ENCODE results near the gene F2RL3. TPM values are rescaled to one million over a fixed set of nuclear protein-coding genes. Genes with fewer than 3 reads are reported as not detected.

The F2RL3 gene
- total and polyA plus RNA-seq, 9 of the 15 experiments (the other 6 are each of a cell fraction or from before 2014, with no cell fraction given) = 1.4 to 27.6 (median 11.9) TPM

DNA sequence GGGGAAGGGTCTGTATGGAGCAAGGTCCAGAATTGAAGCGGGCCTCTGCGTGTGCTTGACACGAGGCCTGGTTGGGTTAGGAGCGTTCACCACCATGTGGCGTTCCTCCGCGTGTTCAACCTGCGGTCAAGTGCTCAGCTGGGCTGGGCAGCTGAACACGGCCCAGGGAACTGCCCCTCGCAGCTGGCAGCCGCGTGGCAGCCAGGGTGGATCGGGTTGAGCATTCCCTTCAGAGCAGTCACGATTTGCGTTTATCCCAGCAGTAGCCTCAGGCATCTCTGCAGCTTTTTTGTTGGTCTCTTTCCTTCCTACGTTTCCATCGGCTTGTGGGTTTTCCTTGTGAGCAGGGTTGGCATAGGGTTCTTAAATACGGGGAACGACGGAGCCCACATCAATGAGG is 28.7 kb upstream of the F2RL3 start (continued):
- TF ChIP-seq, protein P1, sequence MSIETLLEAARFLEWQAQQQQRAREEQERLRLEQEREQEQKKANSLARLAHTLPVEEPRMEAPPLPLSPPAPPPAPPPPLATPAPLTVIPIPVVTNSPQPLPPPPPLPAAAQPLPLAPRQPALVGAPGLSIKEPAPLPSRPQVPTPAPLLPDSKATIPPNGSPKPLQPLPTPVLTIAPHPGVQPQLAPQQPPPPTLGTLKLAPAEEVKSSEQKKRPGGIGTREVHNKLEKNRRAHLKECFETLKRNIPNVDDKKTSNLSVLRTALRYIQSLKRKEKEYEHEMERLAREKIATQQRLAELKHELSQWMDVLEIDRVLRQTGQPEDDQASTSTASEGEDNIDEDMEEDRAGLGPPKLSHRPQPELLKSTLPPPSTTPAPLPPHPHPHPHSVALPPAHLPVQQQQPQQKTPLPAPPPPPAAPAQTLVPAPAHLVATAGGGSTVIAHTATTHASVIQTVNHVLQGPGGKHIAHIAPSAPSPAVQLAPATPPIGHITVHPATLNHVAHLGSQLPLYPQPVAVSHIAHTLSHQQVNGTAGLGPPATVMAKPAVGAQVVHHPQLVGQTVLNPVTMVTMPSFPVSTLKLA (conservative IDR thresholded peaks at IDR 0.05) = no peak
- TF ChIP-seq ZNF644 (tag; IDR thresholded peaks at IDR 0.05; ENCODE audit: low read depth) (no peak), ZNF121 (CRISPR knock-in tag; conservative IDR thresholded peaks at IDR 0.05) (no peak), MCM2 (IDR thresholded peaks at IDR 0.05; ENCODE audit: low read depth) (no peak), MTA3 (IDR thresholded peaks at IDR 0.05; ENCODE audit: borderline replicate concordance) (no peak), JUN (IDR thresholded peaks at IDR 0.05; ENCODE audit: borderline replicate concordance, low read depth, low read length) (no peak), JUN (CRISPR knock-in tag; IDR thresholded peaks at IDR 0.05; ENCODE audit: borderline replicate concordance) (no peak), POLR3G (IDR thresholded peaks at IDR 0.05; ENCODE audit: extremely low read depth, insufficient read length, insufficient replicate concordance) (no peak), ZBTB8A (IDR thresholded peaks at IDR 0.05; ENCODE audit: partially characterized antibody) (no peak)
- TF ChIP-seq, protein P2, sequence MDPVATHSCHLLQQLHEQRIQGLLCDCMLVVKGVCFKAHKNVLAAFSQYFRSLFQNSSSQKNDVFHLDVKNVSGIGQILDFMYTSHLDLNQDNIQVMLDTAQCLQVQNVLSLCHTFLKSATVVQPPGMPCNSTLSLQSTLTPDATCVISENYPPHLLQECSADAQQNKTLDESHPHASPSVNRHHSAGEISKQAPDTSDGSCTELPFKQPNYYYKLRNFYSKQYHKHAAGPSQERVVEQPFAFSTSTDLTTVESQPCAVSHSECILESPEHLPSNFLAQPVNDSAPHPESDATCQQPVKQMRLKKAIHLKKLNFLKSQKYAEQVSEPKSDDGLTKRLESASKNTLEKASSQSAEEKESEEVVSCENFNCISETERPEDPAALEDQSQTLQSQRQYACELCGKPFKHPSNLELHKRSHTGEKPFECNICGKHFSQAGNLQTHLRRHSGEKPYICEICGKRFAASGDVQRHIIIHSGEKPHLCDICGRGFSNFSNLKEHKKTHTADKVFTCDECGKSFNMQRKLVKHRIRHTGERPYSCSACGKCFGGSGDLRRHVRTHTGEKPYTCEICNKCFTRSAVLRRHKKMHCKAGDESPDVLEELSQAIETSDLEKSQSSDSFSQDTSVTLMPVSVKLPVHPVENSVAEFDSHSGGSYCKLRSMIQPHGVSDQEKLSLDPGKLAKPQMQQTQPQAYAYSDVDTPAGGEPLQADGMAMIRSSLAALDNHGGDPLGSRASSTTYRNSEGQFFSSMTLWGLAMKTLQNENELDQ (CRISPR knock-in tag; IDR thresholded peaks at IDR 0.05; ENCODE audit: borderline replicate concordance) = no peak
- TF ChIP-seq, protein P3, sequence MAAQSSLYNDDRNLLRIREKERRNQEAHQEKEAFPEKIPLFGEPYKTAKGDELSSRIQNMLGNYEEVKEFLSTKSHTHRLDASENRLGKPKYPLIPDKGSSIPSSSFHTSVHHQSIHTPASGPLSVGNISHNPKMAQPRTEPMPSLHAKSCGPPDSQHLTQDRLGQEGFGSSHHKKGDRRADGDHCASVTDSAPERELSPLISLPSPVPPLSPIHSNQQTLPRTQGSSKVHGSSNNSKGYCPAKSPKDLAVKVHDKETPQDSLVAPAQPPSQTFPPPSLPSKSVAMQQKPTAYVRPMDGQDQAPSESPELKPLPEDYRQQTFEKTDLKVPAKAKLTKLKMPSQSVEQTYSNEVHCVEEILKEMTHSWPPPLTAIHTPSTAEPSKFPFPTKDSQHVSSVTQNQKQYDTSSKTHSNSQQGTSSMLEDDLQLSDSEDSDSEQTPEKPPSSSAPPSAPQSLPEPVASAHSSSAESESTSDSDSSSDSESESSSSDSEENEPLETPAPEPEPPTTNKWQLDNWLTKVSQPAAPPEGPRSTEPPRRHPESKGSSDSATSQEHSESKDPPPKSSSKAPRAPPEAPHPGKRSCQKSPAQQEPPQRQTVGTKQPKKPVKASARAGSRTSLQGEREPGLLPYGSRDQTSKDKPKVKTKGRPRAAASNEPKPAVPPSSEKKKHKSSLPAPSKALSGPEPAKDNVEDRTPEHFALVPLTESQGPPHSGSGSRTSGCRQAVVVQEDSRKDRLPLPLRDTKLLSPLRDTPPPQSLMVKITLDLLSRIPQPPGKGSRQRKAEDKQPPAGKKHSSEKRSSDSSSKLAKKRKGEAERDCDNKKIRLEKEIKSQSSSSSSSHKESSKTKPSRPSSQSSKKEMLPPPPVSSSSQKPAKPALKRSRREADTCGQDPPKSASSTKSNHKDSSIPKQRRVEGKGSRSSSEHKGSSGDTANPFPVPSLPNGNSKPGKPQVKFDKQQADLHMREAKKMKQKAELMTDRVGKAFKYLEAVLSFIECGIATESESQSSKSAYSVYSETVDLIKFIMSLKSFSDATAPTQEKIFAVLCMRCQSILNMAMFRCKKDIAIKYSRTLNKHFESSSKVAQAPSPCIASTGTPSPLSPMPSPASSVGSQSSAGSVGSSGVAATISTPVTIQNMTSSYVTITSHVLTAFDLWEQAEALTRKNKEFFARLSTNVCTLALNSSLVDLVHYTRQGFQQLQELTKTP (IDR thresholded peaks at IDR 0.05; ENCODE audit: low read depth in 1 of 2, partially characterized antibody in 2 of 2) = no peak
